Femur (tissue), 1 donor: ENCODE data around the gene PANK1.
A peak's percentile ranks its signal among the peaks of the same experiment; 100 is the strongest.

ENCODE experiments used
- DNase-seq: peaks from one replicate; pipeline ENCODE4 v3.0.0-alpha.2; 2017

The PANK1 gene

DNA sequence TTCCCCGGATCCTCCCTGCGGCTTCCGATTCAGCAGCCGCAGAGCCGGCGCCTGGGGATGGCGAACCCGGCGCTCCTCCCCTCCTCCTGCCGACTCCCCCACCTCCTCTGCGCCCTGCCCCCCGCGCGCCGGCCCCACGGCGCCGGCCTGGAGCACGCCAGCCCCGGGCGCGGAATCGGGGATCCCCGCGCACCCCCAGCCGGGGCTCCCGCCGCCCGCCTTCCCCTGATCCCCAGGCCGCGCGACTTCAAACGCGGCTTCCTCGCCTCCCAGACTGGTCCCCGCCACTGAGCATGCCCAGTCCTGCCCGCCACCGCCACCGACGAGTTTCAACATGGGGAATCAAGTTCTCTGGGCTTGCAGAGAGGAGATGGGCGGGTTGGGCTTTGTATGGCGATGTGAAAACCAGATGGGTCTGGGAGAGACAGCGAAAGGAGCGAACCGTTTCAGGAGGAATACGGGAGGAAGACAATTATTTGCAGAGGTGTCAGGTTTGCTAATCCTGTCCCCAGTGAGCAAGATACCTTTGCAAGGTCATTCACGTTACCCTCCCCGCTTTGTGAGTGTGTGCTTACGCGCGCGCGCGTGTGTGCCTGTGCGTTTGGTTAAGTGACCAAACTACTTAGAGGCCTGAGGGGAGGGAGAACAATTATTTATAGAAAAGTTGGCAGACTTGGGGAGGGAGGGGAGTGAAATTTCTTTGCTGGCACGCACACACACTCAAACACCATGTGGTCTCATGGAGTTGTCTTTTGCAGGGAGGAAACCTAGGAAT is at the start of gene PANK1:
Gene PANK1 (minus strand): TSS at position 276 of the 775 bp plus-strand sequence. CDS start 351 bp downstream, outside the sequence.
- peak; percentile 89 for DNase-seq

DNA sequence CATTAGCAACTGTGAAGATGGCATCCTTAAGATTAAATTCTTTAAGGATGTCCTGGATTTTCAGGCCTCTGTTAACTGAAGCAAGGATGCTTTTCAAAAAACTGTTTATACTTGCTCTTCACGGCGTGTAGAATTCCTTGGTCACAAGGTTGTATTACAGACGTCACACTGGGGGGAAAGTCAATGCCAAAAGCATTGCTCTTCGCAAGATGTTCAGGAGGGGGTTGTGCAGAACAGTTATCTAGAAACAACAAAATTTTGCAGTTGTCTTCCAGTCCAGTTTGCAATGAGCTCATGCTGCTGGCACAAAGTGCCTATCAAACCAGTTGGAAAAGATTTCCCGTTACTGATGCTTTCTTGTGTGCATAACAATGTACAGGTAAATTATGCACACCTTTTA is 48.1 kb upstream of the PANK1 start:
- no peak for DNase-seq

DNA sequence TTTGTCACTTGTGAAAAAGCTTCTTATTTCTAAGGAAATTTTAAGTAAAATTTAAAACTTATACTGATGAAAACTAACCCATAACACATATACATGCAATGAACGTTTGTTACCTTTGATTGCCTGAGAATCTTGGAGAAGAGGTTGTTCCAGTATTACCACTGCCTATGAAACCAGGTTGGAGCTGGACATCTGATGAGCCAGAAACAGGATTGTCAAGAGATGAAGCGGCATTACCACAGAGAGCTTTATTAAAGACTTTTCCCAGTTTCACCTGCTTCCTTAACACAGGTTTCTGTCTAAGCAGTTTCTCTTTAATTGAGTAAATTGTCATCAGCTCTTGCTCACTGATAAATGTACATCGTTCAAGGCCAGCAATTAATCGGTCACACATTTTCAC is 47.4 kb upstream of the PANK1 start:
- DNase-seq = no peak

DNA sequence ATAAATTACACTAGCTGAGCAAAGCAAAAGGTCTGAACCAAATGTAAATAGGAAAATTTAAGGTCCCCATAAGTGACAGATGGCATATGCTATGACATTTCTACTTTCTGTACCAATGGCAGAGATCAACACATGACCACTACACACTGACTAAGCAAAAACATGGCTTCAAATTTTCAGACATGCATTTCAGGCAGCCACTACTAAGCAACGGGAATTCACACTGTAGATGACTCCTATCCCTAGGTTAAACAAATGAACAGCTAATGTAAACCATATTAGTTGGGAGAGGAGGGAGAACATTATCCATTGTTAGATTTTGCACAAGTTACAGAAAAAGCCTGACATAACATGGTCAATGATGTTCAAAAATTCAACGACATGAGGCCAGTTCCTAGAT is 45.0 kb upstream of the PANK1 start:
- no peak for DNase-seq

DNA sequence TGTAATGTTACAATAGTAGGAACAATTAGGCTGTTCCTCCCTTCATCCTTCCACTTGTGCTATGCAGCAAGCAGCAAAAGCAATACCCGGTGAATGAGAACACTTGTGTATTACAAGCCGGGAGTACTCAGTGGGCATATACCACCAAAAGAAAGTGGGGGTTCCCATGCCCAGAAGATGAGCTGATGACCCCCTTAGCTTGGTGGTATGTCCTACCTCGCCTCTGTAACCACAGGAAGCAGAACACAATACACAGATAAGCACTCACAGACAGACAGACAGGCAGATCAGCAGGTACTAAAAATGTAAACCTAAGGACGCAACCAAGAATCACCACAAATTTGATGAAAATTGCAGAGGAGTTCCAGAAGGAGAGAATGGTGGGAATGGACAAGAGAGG is 40.9 kb upstream of the PANK1 start:
- no peak for DNase-seq

DNA sequence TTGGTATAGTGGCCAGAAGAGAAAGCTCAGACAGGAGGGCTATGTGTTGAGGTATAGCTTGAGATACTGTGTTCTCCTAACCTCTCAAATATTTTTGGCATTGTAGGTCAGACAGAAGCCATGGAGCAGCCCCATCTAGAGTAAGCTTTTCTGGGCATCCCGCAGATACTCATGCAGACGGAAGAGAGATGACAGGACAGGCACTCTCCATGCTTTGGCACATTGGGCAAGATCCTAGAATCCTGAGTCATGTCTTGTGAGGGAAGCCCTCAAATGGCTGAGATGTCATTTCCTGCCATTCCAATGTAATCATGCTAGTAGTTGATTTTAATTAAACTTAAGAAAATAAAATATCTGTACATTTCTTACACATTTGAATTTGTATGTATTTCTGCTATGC is 39.6 kb upstream of the PANK1 start:
- no peak for DNase-seq

DNA sequence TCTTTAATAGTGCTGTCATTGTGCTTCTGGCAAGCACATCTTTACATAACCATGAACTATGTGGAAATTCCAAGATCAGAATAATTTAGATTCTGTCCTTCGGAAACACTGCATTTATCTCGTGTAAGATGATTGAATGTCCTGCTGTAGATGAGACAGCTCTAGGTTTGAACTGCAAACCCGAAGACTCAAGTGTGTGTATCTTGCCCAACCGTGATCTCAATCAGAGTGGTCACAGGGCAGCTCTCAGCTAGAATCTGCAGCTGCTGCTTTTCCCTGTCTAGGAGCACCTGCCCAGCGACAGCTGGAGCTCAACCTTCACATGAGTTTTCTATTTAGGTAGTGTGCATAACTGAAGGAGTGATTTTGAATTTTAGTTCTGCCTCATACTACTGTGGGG is 38.8 kb upstream of the PANK1 start:
- DNase-seq = peak; percentile 41

DNA sequence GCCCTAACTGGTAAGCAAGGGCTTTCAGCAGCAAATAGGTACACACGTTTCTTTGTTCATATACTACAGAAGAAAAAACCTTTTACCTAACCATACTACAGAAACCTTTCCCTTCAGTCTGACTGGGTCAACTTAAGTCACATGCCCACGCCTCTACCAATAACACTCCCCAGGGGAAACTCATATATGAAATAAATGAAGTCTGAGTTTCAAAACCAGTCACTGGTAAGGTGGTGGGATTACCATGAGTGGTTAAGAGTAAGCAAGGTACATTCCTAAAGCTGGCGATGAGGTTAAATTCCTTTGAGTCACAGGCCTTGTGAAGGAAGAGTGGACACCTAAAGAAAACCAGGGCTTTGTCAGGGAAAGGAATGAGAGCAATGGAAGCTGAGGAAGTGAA is 34.9 kb upstream of the PANK1 start:
- no peak for DNase-seq

DNA sequence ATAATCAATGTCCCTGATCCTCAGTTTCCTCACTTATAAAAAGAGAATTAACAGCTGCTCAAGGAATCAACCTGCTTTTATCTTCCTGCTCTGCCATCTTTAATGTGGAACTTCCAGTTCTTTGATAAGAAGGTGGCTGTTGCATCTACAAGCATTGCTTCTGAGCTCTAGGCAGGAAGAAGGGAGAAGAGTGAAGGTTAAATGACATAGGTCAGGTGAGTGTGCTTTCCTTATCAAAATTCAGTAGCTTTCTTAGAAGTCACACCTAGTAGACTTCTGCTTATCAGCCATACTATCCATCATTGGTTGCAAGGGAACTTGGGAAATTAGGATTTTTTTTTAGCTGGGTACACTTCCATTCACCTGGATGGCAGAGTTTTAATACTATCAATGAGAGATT is 32.3 kb upstream of the PANK1 start:
- no peak for DNase-seq

DNA sequence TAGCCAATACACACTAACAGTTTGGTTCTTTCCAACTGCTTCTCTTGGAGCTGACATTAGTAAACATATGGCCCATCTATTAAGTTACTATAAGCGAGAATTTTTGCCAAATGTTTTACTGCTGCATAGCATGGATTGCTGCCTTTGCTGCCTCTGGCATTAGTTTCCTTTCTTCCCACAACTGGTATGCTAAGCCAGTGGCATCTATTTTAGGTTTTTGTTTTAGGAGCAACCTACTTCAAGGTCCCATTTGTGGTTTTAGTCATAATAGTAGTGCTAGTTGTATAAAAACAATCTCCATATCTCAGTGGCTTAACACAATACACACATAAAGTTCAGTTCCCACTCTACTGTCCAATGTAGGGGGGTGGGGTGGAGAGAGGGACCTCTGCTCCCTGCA is 25.9 kb upstream of the PANK1 start:
- DNase-seq = no peak

DNA sequence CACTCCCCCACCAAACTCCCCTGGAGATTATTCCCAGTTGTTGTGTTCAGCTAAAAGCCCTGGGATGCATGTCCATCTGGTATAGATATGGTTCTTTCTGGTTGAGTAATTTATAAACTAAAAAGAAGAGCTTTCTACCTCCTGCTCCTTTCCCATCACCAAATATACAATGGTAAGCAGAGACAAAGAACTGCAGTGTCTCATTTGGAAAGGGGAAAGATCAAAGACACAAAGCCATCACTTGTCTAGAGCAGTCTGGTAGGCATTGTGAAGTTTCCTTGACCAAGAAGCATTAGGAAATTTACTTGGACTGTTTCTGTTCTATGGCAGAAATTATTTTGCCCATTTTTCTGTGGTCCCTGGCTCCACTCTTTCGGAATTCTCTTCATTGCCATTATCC is 24.9 kb upstream of the PANK1 start:
- DNase-seq = no peak

DNA sequence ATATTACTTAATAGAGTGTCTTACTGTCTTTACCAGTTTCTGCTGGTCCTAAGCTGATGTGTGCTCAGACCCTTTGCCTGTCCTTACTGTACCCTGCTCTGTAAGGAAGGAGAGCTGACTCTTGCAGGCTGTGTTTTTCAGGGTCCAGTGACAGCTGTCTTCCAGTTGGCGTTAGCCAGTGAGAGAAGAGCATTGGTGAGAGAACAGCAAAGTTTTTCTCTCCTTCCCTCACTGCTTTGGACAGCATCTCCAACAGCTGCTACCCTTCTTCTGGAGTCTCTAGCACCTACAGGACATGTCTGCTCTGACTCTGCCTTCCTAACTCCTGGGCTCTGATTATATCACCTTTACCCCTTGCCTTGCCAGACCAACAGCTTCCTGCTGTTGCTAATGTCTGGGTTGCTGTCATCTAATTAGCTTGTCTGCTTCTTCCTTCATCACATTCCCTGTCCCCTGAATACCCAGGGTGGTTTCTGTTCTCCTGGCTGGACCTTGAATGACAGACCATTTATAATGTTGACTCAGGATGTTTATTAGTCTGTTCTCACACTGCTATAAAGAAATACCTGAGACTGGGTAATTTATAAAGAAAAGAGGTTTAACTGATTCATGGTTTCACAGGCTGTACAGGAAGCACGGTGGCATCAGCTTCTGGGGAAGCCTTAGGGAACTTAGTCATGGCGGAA is 23.5 kb upstream of the PANK1 start:
- peak; percentile 29 for DNase-seq

DNA sequence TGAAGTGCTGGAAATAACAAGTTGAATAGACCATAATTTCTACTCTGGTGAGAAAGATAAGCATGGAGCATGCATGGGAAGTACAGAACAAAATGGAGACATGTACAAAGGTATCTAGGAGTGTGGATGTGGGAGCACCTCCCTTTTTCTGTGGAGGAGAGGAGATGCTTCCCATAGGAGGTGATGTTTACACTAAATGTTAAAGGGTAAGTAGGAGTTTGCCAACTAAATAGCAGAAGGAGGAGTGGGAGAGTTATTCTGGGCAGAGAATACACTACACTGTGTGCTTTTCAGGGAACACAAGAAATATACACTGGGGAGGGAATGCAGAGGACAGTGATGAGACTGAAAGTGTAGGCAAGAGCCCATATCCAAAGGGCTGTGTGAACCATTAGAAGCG is 21.1 kb upstream of the PANK1 start:
- DNase-seq = no peak

DNA sequence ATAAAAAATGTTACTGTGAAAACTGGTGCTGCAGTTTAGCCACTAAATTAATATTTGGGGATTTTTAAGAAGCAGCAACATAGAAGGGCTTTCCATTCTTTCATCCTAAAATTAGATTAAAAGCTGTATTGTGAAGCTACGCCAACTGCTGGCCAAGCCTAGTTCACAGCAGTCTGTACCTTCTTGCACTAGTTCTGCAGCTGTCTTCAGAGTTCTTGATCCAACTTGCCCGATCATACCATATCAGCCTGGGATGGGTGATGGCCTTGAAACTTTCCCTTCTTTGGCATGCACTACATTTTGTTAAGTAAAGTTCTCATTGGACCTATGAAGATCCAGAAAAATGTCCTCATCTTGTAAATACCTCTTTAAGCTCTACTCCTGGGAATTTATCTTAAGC is 20.3 kb upstream of the PANK1 start:
- no peak for DNase-seq

DNA sequence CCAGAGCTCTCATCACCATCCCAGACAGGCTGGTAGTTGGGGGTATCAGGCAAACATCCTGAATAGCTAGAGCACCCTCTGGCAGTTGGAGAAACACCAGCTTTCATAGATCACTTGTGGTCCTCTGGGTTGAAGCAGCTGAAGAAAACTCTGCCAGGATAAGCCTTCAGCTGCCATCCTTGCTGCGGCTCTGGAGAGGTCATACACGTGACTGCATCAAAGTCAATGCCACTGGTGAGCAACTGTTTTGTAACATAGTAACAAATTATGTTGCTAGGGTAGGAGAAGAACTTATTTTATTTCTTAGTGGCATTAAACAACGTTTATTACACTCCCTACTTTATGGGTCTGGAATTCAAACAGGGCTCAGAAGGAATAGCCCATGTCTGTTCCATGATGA is 19.2 kb upstream of the PANK1 start:
- peak; percentile 44 for DNase-seq

DNA sequence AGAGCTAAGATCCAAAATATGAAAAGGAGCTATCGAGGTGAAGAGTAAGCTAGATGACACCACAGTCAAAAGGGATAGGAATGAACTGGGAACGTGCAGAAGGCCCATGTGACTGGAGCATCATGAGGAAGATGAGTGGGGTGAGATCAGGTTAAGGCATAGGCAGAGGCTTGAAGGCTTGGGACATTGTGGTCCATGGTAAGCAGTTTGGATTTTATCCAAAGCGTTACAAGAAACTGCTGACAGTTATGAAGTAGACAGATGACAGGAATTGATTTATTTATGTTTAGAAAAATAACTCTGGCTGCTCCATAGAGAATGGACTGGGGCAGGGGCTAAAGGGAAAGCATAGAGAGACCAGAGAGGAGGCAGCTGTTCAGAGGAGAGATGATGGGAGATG is 18.1 kb upstream of the PANK1 start:
- no peak for DNase-seq

DNA sequence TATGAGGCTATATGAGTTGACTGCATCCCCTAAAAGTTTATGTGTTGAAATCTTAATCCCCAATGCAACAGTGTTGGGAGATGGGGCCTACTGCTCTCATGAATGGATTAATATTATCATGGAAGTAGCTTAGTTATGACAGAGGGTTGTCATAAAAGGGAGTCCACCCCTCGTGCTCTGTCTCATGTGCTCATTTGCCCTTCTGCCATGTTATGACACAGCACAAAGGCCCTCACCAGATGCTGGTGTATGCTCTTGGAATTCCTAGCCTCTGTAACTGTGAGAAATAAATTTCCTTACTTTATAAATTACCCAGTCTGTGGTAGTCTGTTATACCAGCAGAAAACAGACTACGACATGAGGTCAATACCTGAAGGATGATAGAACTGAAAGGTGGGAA is 17.6 kb upstream of the PANK1 start:
- DNase-seq = no peak

DNA sequence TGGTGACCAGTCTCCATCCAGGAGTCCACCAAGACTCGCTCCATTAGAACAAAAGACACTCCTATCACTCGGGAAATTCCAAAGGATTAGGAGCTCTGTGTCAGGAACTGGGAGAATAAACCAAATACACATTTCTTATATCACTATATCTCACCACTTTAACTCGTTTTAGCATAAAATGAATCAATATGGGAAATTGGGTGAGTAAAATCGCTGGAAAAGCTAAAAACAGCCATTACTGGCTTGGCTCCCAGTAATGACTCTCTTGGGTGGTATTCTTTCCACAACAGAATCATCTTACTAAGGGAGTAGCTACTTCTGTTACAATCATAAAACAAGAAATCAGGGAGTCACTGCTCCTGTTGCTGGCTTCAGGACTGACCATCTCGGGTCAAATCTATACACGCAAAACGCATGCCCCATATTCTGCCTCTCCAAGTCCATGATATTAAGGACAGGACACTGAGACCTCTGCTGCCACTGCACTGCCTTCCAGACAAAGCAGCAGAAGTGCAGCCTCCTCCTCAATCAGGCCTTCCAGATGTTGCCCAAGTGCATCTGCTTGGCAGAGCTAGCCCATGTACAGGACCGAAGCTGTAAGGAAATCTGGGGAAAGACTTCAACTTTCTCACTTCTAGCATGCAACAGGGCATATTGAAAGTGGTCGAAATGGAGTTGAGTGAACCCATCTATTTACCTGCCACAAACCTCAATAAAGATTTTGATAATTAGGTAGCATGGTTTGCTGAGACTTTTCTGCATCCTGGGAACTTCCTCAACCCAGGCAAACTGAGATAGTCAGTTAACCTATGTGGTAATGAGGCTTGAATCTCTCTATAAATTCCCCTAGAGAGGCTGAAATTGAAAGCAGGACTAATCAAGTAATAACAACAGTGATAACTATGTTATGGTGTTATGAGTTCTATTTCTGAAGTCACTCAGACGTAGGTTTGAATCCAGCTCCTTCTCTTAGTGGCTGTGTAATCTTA is 14.4 kb upstream of the PANK1 start:
- DNase-seq = peak; percentile 42

DNA sequence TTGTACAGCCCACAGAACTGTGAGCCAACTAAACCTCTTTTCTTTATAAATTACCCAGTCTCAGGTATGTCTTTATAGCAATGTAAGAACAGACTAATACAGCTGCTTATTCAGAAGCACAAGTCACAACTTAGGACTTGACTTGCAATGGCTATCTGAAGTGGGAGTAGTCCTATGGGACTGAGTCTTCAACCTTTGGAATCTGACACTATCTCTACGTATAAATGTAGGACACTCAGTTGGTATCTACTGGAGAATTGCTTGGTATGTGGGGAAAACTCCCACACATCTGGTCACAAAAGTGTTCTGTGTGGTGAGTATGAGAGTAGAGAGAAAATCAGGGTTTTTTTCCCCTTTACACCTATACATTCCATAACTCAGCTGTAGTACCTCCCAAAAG is 12.3 kb upstream of the PANK1 start:
- no peak for DNase-seq

DNA sequence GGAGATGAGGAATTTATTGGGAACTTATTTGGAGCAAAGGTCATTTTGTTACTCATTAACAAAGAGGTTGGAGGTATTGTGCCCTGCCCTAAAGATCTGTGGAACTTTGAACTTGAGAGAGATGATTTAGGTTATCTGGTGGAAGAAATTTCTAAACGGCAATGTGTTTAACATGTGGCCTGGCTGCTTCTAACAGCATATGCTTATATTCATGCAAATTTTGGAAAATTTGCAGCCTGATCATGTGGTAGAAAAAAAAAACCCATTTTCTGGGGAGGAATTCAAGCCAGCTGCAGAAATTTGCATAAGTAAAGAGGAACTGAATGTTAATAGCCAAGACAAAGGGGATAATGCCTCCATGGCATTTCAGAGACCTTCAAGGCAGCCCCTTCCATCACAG is 10.7 kb upstream of the PANK1 start:
- DNase-seq = no peak

DNA sequence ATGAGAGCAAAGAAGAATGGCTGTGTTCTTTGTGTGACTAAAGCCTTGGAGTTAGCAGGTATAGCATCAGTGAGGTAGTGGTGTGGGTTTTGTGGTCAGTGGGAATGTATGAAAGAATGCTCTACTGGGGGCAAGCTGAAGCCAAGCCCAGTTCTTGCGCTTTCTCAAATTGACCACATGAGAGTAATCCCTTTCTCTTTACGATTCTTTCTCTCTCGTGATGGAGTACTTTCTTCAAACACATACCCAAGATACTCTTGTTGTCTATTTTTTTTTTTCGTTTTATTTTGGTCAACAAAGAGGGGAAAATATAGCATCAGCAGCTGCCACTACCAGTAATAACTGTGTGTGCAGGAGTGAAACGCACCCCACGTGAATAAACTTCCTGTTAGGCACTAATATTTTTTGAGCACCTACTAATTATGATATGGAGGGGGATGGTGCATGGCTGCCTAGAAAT is 8.4 kb upstream of the PANK1 start:
- no peak for DNase-seq

DNA sequence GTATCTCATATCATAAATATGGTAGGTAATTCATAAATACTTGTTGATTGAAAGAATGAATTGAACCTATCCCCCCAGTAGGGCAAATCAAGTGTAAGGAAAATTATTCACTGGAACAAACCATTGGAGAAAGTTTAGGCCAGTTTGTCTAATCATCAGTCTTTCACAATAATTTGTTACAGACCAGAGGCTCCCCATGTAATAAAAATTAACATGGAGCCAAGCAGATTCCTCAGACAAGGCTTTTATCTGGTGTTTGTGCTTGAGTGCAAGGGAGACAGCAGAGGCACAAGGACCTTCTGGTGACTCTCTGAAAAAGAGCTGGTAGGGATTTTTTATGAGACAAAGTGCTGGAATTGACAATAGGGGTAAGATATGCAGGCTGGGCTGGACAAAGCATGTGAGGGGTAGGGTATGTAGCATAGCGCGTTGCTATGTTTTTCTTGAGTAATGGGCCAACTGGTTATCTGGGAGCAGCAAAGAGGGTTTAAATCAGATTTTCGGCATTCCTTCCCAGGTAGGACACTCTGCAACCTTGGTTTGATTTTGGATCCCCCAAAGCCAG is 7.8 kb upstream of the PANK1 start:
- no peak for DNase-seq
